Measurements from ENCODE around the gene PTPRQ.
"Not testable (repeated sequence)": the region's sequence is repeated elsewhere in the genome, so short reads cannot be mapped to it uniquely, and the experiment has no call there.

Gene PTPRQ

GRCh38 chr12:80659512-80660063, 215.6 kb downstream of the PTPRQ start:
- DNase-seq: no peak

DNA sequence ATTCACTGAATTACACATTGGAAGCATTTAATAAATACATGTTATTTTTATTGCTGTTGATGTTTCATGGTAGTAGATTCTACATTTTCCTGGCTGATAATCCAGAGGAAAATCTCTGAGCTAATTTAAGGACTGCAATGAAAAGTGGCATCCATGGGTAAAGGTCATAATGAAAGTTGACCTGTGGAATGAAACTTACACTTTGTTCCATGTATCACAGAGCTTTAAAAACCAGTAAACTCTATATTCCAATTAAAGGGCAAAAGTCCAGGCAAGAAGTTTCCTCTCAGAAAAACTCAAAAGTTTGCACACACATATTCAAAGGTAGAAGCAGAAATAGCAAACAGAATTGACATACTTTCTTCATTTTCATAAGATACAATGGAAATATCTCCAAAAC, 218.6 kb downstream of the PTPRQ start:
- no peak for DNase-seq

DNA sequence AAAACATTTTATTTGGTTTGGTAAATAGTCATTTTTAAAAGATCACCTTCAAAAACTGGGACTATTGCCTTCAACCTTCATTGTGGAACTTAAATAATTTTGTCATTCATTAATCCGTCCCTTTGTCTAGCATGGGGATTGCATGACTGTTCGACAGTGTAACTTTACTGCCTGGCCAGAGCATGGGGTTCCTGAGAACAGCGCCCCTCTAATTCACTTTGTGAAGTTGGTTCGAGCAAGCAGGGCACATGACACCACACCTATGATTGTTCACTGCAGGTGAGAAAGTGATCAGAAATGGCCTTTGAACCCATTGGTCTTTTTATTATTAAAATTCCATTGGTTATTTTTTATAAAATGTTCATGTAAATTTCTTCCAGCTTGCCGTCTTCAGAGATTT, 226.2 kb downstream of the PTPRQ start:
- no peak for DNase-seq

- not testable (repeated sequence) for DNase-seq
Observed at GRCh38 chr12:80676042-80676636, 232.1 kb downstream of the PTPRQ start.

GRCh38 chr12:80676856-80677255, 232.8 kb downstream of the PTPRQ start:
- DNase-seq: no peak

DNA sequence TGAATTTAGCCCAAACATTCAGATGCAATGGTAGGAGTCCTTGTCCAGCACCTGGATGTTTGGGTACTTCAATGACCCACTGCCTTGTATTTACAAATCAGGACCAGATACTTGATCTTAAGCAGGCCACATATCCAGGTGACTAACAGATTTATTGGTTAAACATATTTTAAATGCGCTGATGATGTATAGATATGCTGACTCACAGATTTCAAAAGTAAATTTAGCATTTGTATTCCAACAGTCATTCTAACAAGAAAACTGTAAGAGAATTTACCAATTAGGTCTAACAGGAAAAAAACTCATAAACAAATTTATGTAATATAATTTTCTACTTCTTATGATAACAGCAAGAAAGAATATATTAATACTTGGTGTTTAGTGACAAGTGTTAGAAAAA, 234.0 kb downstream of the PTPRQ start:
- no peak for DNase-seq

GRCh38 chr12:80679346-80680131, 235.5 kb downstream of the PTPRQ start:
- DNase-seq: no peak

GRCh38 chr12:80681287-80681686, 237.3 kb downstream of the PTPRQ start:
- DNase-seq: no peak

GRCh38 chr12:80681786-80682185, 237.8 kb downstream of the PTPRQ start:
- DNase-seq: no peak

GRCh38 chr12:80684077-80684495, 240.1 kb downstream of the PTPRQ start:
- DNase-seq: no peak

DNA sequence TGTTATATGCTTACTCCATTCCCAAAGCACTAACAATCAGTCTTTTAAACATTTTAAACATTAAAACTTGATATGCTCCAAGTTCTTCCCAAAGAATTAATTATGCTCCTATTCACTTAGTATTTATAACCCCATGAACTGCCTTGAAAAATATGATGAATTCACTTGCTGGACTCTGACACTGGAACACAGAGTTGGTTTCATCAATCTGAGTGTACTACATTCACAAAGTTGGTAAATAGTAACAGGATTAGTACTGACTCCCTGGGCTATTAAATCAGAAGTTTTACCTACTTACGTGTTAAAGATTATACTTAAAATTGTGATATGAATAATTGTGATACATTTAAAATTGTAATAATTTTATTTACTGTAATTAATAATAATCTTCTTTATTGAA, 246.1 kb downstream of the PTPRQ start:
- DNase-seq: no peak

- DNase-seq: no peak
Observed at GRCh38 chr12:80690513-80690912, 246.5 kb downstream of the PTPRQ start.

GRCh38 chr12:80692114-80692513, 248.1 kb downstream of the PTPRQ start:
- DNase-seq: no peak

DNA sequence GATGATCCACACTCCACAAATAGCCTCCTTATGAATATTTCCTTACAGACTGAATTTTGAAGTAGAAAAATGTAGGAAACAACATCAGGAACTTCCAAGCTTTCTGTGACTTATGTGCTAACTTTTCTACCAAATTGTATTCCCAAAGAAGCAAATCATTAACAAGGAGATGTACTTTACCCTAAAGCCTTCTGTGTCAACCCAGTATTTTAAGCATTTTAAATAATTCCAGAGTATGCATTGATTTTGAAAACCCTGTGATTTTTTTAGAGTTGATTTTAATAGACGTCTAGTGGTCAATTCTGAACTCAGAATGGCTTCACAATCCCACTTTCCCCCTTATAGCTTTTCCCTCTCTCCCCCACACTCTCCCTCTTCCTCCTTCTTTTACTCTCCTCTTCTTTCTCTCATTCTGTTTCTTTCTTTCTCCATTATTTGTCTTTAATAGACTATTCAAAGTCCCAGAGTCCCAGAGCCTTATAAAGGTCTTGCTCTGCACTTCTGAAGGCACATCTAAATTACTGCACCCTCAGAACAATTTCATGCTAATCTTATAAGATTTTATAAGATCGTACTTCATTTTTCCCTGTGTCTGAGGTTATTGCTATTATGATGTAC, 253.3 kb downstream of the PTPRQ start:
- no peak for DNase-seq

DNA sequence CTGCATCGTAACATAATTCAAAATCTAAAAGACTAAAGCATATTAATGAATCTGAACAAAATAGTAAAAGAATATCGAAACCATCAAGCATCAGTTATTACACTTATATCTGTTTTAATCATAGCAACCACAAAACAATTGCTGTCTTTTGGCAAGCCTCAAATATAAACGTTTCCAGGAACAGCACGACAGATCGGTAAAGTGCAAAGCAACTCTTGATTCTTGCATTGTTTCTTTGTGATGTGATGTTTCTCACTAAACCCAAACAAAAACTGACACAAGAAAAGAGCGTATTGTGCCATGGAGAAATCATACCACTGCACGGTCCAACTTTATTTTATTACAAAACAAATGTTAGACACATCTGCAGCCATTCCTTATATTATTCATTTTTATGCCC, 254.2 kb downstream of the PTPRQ start:
- no peak for DNase-seq

DNA sequence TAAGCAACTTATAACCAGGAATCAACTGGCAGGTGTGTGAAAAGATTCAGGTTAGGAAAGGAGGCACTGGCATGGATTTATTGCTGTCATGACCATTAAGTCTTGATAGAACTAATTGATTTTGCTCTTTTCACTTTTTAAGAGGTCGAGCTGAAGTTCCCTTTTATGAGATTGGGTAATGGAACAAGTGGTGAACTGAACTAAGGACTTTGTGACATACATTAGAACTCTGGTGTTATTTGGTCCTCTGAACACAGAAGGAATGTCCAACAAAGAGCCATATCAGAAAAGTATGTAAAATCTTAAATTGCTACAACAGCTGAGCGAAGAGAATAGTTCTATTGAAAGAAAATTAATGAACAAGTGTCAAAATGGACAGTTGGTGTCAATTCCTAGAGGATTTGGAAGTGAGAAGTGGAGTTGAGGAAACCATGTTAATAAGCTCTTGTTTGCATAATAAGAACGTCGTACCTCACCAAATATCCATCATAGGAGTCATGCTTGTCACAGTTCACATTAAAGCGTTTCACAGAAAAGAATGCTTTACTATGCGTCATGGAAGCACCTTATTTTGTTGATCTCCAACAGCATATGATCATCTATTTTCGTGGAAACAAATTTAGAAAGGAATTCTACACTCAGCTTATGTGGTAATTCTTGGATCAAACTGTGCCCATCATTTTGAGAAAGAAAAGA, 255.0 kb downstream of the PTPRQ start:
- DNase-seq: no peak

DNA sequence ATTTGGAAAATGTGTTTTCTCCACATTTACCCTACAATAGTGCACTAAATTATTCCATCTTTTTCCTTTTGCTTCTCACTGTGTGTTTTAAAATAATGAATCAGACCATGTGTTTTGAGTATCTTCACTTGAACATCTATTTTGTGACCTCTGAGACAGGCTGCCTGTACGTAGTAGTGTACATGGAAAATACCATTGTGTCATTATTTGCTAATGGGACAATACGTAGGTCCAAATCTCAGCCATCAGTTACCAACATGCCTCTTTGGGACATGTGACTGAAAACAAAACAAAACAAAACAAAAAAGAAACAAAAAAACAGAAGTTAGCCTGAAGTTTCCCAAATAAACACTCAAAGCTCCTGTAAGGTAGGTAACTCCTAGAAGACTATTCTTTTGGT, 256.3 kb downstream of the PTPRQ start:
- no peak for DNase-seq

DNA sequence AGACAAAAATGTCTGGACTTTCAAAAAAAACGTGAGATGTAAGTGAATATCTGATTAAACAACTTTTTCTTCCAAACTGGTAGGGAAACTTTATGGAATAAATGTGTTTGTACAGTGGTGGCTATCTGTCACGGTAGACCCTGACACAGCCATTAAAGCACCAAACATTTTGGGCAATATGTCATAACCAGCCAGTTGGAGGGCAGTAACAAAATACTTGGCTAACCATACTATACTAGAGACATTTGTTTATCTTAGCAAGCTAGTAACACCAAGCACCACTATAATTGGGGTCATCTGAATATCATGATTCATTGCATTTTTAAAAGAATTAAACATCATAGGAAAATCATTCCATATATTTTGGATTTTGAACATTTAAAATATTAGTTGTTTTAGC, 257.4 kb downstream of the PTPRQ start:
- DNase-seq: no peak

DNA sequence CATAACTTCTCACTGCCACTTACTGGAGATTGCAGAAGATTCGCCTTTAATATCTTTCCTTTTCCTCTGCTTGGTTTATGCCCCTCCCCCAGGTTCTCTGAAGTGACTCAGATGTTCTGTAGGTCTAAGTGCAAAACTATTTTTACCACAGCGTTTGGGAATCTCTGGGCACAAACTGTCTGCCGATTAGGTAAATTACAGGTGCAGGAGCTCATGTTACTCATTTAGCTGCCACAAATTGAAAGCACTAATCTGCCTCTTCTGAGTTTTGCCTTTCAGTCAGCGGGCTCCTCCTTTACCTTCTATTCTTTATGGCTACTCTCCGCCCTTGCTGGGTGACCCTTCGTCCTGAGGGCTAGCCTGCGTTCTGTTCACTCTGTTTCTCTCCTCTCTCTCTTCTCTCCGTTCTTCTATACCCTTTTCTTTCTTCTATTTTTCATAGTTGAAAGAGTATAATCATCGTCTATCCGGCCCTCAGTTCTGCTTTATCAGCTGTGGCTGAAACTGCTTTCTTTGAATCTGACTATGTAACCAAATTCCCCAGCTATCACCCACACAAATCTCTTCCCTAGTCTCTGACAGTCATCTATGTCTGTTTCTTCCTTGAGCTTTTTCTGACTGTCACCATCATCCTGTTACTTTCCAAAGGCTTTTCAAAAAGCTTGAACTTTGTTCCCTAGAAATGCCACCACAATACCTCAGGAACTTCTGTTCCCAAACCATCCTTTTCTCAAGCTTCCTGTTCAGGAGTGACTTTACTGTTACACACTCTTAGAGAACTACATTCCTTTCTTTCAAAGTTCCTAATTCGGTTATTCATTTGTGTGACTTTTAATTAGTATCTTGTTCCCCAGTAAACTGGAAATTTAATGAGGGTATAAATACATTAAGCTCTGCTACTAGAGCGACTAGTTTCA, 259.1 kb downstream of the PTPRQ start:
- DNase-seq: no peak

- DNase-seq: no peak
Observed at GRCh38 chr12:80704420-80704819, 260.4 kb downstream of the PTPRQ start.

DNA sequence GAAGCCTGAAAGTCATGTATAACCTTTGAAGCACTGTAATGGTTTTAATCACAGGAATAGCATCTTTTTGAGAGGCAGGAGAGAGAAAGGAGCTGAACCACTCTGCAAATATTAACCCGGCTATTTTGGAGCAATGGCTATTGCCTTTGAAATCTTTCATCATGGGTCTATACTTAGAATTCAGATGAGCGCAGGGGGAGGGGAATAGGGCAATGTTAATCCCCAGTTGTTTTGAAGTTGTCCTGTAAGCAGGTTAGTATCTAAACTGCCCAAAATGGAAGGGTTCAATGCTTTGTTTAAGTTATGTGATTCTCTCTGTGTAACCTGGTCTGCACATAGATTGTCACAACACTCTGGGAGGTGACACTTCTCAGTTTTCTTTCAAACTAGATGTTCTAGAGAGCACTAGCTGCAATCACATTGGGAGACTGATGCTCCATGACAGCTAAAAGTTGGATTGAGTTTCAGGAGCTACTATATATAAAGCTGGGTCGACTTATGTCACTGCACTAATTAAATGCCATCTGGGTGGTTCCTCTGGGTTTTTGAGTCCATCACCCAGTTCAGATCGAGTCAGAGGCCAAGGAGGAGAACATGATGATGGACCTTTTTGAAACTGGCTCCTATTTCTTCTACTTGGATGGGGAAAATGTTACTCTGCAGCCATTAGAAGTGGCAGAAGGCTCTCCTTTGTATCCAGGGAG, 263.2 kb downstream of the PTPRQ start, which contains the start of gene MYF6:
Gene MYF6 (plus strand): TSS at position 509 of the 704 bp plus-strand sequence. CDS start 86 bp downstream, at position 595.
- DNase-seq: no peak

All from stimulated activated CD4-positive, alpha-beta T cell treated with anti-CD3 and anti-CD28 coated beads, Interleukin-12 subunit alpha, Interleukin-12 subunit beta, amount 100 ng/mL, for 4 hours (primary cell).